RPMI7951 (cell line): ENCODE data around the gene KANTR. TPM values are rescaled to one million over a fixed set of nuclear protein-coding genes. Genes with fewer than 3 reads are reported as not detected.
A peak's percentile ranks its signal among the peaks of the same experiment; 100 is the strongest.

Source experiments
- DNase-seq: peaks from one replicate; pipeline ENCODE4 v3.0.0-alpha.2; 2012; ENCODE audit warnings: low read depth
- total RNA-seq: library from RNA; depleted of rRNA; stranded (reverse); fragments of >200 nt; shearing (Covaris generic); gene quantifications from 2 replicates; pipeline ENCODE4 v1.2.3, GENCODE V29; 2014

Gene KANTR
- total RNA-seq, 1 experiment from 2014 or later = 7.1 TPM

DNA sequence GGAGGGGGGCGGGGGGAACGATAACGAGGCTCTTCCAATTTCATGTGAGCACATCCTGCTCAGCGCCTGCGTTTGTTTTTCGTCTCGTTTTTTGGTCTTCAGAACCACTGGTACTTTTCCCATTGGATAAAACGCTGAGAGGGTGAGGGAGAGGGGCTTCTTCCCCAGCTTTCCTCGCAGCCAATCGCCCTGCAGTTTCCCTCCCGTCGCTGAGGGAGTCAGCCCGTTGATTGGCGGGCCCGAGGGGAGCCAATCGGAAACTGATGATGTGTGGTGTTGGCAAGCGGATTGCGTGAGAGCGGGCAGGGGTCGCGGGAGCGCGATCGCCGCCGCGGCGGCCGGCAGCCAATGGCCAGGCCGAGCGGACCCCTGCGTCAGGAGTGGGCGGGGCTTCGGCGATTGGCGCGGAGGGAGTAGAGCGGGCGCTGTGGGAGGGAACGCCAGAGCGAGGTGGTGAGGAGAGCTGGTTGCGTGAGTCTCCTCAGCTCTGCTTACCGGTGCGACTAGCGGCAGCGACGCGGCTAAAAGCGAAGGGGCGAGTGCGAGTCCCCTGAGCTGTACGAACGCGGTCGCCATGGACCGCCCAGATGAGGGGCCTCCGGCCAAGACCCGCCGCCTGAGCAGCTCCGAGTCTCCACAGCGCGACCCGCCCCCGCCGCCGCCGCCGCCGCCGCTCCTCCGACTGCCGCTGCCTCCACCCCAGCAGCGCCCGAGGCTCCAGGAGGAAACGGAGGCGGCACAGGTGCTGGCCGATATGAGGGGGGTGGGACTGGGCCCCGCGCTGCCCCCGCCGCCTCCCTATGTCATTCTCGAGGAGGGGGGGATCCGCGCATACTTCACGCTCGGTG, 11.8 kb upstream of the KANTR start, which contains the start of gene TSPYL2:
TSPYL2 (plus strand) TSS at position 443 of the 848 bp plus-strand sequence; CDS start at position 575, 132 bp downstream.
- DNase-seq = peak; percentile 98

DNA sequence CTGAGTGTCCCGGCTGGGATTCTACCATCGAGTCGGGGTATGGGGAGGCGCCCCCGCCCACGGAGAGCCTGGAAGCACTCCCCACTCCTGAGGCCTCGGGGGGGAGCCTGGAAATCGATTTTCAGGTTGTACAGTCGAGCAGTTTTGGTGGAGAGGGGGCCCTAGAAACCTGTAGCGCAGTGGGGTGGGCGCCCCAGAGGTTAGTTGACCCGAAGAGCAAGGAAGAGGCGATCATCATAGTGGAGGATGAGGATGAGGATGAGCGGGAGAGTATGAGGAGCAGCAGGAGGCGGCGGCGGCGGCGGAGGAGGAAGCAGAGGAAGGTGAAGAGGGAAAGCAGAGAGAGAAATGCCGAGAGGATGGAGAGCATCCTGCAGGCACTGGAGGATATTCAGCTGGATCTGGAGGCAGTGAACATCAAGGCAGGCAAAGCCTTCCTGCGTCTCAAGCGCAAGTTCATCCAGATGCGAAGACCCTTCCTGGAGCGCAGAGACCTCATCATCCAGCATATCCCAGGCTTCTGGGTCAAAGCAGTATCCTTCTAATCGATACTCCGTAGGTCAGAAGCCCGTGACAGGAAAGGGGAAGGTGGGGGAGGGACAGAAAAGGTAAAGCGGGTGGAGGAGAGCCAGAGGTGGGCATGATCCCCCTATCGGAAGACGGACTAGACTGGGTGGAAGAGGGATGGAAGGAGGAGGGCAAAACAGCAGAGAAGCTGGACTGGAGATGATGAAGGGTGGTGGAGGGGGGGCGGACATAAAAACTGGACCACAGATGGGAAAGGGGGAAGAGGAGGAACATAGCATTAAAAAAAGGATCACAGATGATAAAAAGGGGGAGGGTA, 10.9 kb upstream of the KANTR start:
- DNase-seq = no peak

DNA sequence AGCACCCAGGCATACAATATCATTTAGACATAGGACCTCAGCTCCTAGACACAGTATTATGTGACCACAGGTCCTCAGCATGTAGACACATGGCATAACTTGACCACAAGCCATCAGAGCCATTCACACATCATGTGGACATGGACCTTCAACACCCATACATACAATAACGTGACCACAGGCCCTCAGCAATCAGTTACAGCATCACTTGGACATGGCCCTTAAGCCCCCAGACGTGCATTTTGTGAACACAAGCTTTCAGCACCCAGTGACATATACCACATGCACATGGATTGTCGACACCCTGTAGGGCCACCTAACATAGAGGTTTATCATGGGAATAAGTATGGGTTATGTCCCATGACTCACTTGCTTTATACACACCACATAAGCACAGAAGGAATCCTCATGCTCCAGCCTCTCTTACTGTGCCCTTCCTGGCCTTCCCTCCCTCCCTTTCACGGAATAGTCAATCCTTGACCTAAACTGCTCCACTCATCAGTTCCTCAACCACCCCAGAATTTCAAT, 9.8 kb upstream of the KANTR start:
- no peak for DNase-seq

DNA sequence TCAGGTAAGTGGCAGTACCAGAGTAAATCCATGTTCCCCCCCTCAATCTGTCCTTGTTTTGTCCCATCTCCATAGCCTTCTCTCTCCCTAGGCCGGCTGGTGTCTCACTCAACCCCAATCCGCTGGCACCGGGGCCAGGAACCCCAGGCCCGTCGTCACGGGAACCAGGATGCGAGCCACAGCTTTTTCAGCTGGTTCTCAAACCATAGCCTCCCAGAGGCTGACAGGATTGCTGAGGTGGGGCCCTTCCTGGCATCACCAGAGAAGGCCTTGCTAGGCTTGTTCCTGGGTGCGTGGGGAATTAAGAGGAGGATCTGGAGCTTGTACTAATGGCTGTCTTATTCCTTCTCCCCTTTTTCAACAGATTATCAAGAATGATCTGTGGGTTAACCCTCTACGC, 9.1 kb upstream of the KANTR start:
- DNase-seq = no peak

DNA sequence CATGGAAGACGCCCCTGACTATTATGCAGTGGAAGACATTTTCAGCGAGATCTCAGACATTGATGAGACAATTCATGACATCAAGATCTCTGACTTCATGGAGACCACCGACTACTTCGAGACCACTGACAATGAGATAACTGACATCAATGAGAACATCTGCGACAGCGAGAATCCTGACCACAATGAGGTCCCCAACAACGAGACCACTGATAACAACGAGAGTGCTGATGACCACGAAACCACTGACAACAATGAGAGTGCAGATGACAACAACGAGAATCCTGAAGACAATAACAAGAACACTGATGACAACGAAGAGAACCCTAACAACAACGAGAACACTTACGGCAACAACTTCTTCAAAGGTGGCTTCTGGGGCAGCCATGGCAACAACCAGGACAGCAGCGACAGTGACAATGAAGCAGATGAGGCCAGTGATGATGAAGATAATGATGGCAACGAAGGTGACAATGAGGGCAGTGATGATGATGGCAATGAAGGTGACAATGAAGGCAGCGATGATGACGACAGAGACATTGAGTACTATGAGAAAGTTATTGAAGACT, 8.2 kb upstream of the KANTR start:
- no peak for DNase-seq

DNA sequence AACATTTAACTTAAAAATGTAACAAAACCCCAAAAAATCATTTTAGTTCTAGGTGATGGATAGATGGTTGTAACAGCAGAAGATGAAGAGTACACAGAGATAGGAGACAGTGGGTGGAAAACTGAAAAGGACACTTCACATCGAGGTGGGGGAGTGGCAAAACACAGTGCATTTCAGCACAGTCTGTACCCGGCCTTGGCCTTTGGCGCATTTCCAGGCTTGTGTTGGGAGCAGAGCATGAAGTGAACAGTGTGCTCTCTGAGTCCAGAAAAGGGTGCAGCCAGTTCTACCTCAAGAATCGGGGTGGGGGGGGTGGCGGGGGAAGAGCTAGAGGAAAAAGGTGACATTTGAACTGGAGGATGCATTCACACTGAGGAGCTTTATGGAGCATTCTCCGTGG, 7.5 kb upstream of the KANTR start:
- DNase-seq = no peak

DNA sequence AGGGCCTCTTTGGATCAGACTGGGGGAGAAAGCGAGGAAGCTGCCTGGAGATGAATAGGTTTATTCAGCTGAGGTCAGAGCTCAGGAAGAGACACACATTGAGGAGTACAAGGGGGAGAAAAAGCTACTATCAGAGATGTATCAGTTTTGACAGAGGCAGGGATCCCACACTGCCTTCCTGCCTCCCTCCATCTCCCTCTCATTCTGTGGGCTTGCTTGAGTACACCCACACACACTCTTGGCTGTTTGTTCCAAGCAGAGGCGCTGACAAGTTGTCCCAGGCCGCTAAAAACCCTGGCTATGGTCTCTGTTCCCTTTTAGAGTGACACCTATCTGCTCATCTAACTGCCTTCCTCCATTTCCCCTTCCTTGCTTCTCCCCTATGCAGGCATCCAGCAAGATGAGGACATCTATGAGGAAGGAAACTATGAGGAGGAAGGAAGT, 6.5 kb upstream of the KANTR start:
- DNase-seq = no peak

DNA sequence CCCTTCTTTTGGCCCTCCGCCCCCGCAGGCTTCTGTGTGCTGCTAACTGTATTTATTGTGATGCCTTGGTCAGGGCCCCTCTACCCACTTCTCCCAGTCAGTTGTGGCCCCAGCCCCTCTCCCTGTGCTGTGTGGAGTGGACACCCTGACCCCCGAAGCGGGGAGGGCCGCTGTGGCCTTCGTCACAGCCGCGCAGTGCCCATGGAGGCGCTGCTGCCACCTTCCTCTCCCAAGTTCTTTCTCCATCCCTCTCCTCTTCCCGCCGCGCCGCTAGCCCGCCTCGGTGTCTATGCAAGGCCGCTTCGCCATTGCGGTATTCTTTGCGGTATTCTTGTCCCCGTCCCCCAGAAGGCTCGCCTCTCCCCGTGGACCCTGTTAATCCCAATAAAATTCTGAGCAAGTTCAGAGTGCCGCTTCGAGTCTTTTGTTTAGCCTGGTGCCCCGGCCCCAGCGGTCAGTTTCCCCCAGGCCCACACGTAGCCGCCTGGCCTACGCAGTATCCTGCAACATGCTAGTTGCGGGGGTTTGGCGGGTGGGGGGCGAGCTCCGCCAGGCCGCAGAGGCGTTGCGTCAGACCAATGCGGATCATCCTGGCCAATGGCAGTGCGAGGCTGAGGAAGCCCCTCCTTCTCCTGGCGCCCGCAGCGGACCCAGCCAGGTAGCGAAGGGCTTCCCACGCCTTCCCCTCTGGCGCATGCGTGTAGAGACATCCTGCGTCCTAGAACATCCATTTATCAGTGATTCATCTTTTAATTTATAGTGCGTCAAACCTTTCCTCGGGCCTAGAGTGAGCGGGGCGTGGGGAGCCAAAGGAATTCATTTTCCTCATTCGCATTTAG, 5.6 kb upstream of the KANTR start:
- peak; percentile 23 for DNase-seq

DNA sequence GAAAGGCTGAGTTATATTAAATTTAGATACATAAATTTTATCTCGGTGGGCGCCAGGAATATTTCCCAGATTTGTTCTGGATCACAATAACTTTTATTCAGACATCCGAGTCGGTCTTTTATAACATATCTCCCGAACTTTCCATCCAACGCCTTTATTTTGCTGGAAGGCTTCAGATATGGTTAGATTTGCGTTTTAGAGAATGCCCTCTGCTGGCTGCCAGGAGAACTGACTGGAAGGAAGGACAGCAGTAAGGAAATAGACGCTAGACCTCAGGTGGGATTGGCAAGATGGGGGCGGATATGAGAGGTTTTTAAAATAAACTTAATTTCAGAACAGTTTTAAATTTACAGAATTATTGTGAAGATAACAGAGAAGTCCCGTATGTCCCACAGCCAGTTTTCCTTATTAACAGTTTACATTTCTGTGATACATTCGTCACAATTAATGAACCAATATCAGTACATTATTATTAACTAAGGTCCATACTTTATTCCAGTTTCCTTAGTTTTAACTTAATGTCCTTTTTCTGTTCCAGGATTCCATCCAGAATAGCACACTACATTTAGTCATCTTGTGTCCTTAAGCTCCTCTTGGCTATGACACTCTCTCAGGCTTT, 4.6 kb upstream of the KANTR start:
- peak; percentile 66 for DNase-seq

DNA sequence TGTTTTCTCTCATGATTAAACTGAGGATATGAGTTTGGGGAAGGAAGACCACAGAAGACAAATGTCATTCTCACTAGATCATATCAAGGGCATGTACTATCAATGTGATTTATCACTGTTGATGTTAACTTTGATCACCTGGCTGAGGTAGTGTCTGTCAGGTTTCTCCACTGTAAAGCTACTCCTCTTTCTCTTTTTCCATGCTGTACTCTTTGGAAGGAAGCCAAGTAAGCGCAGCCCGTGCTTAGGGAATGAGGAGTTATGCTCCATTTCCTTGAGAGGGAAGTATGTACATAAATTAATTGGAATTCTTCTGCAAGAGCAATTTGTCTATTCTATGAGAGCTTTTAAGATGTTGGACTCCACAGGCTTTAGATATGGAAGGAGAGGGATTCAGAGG, 4.0 kb upstream of the KANTR start:
- DNase-seq = no peak

DNA sequence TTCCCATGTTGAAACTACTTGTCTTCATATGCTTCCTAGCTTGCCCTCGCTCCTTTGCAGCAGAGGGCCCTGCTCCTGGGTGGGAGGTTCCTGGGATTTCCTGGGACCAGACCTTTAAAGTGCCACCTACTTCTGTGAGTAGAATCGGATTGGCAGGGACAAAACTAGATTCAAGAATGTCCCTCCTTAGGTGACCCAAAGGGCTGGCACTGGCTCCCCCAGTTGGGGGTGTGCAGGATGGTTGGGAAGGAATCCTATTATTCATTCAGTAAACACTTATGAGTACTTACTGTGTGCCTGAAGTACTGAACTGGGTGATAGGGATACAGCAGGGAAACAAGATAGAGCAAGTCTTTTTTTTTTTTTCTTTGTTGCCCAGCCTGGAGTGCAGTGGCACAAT, 2.6 kb upstream of the KANTR start:
- DNase-seq = no peak

DNA sequence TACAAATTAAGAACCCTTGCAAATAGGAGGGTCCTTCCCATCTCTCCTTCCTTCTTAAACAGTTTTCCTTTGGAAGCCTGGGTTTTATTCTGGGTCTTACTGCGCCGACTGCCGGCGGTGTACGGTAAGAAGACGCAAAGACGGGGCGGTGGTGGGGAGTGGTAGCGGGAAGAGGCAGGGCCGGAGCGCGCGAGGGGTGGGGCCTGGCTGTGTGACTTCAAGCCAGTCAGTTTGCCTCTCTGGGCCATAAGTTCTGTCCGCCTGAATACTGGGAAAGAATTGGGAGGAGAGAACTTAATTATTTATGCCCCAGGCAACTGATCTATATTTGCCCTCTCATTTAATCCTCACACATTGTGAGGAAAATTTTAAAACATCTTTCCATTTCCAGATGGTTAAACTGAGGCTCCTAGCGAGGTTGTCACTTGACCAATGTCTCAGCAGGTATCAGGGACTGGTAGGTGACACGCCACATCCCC, 726 bp upstream of the KANTR start:
- peak; percentile 86 for DNase-seq

DNA sequence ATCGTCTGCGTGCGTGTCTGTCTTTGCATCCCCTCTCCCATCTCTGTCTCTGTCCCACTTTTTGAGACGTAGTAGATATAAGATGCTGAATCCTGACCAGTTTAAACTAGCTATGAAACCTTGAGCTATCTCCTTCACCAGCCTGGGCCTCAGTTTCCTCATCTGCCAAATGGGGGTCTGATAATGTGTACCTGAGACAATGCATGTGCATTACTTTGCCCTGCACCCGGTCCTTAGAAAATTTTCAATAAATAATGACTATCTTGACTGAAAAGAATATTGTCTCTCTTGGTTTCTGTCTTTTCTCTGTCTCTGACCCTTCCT, 602 bp downstream of the KANTR start:
- no peak for DNase-seq

DNA sequence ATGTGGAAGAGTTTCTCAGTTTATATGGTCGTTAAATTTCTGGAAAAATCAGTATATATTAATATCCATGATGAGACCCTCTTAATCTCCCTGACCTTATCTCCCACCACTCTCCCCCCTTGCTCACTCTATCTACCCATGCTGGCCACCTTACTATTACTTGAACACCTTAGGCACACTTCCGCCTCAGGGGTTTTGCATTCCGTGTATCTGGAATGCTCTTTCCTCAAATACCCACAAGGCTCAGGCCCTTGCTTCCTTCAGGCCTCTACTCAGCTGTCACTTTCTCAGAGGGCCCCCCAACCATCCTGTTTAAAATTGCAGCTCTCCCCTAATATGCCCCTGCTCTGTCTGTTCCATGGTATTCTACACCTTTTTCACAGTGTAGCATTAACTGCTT, 1.9 kb downstream of the KANTR start:
- no peak for DNase-seq

DNA sequence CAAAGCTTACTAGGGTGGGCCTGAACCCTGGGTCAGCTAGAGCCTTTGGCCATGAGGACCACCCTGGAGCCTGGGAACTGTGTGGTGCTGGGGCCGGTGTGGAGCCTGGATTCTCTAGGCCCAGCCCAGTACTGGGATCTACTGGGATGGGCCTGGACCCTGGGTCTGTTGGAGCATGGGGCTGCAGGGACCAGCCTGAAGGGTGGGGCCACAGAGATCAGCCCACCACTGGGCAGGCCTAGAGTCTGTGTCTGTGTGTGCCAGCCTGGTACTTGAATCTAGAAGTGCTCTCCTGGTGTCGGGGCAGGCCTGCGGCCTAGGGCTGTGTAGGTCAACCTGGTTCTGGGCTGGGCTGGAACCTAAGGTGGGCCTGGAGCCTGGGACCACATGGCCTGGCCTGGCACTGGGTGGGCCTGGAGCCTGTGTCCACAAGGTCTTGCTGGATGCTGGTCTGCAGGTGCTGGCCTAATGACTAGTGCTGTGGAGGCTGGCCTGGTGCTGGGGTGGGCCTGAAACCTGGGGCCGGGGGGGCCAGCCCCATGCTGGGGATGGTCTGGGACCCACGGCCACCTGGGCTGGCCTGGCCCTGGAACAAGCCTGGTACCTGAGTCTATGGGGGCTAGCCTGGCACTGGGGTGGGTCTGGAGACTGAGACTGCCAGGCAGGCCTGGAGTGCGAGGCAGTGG, 21.1 kb downstream of the KANTR start:
- no peak for DNase-seq

DNA sequence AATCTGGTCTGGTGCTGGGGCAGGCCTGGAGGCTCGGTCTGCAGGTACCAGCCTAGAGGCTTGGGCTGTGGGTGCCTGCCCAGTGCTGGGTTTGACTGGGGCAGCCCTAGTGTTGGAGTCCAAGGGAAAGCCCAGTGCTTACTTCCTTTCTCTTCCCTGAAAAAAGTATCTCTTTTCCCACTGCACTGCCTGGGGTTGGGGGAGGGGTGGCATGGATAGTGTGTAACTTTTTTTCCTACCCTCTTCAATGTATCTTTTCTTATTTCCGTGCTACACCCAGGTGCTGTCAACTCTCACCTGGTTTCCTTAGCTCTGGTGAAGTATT, 21.6 kb downstream of the KANTR start:
- DNase-seq = no peak

DNA sequence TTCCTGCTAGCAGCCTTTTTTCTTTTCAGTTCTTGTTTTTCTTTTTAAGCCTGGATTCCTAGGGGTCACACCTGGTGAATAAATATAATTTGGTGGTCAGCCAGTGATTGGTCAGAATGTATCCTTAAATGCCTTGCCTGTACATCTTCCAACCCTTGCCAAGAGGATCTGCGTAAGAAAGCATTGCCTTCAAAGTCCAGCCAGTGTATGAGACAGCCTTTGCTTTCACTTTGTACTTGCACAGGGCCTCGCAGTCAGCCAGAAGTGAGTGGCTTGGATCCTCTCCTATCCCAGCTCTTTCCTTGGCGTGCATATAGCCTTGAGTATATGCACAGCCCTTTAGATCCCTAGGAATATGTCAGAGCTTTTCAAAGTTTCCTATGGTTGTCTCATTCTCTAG, 22.2 kb downstream of the KANTR start:
- peak; percentile 52 for DNase-seq

DNA sequence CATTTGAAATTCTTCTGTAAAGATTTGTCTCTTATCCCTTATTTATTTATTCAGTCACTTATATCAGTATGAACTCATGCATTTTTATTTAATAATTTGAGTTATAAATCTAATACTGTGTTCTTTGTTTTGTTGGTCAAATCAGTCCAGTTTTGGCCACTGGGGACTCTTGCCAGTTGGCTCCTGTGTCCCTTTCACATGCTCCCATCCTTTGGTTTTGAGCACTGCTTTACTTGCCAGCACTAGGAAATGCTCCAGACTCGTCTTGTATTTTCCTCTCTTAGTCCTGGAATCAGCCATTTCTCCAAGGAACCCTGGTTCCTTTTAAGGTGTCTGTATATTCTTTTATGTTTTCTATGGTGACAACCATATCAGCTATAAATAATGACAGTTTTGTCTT, 28.1 kb downstream of the KANTR start:
- no peak for DNase-seq

DNA sequence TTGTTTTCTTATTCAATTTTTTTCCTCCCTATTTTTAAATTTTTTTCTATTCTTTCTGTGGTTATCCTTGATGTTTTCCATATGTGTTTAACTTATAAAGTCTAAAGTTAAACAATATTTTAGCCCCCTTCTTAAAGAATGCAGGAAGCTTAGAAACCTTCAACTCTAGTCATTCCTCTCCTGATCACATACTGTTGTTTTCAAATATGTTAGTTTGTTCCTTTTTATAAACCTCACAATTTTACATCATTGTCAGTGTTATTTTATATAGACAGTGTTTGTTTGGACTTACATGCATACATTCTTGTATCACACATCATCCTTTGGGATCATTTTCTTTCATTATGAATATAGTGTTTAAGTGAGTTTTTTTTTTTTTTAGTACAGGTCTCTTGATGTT, 31.6 kb downstream of the KANTR start:
- DNase-seq = no peak

DNA sequence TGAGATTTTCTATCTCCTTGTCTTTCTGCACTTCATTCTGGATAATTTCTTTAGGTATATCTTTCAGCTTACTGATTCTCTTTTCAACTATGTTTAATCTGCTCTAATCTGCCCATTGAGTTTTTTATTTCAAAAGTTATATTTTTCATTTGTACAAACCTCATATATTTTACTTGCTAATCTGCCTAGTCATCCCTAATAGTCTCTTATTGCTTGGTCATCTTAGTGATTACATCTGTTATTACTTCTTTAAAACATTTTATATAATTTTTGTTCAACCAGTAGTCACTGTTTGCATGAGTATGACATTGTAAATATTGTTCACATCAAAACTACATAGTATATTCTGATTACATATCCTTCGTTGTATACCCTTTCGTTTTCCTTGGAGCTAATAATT, 32.4 kb downstream of the KANTR start:
- no peak for DNase-seq
